Measurements from ENCODE around the gene SREK1.
A peak's percentile ranks its signal among the peaks of the same experiment; 100 is the strongest.
"Not testable (repeated sequence)": the region's sequence is repeated elsewhere in the genome, so short reads cannot be mapped to it uniquely, and the experiment has no call there.

The SREK1 gene

DNA sequence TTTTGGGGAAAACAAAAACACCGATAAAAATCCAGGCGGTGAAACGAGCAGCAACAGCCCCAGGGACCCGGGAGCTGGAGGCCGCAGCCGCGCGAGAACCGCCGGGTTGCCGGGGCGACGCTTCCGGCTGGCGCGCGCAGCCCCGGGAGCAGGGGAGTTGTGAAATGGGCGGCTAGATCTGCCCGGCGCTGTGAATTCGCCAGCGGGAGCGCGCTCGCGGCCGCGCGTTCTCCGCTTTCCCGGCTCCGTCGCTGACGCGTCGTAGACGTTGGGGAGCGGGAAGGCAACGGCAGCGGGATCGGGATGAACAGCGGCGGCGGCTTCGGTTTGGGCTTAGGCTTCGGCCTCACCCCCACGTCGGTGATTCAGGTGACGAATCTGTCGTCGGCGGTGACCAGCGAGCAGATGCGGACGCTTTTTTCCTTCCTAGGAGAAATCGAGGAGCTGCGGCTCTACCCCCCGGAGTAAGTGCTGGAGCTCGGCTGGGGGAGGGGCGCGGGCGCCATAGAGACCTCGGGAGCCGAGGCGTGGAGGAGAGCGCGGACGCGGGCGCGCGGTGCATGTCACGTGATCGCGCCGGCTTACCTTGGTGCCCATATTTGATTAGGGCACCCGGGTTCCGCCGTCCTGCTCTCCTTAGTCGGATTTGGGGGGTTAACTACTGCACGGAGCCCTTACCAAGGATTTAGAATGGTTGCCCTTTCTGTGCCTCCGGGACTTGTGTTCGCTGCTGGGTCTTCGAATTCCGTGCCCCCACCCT is at the start of gene SREK1:
Gene SREK1, plus strand, starts transcription at position 227 of the 760 bp plus-strand sequence. Its CDS starts 77 bp downstream, at position 304.
- H3K4me3 ChIP-seq (ENCODE audit: low read length) = peak within 1 kb of the TSS; percentile 84
- no peak for TF ChIP-seq ZNF274 (IDR thresholded peaks at IDR 0.05; ENCODE audit: low read depth, low read length)

DNA sequence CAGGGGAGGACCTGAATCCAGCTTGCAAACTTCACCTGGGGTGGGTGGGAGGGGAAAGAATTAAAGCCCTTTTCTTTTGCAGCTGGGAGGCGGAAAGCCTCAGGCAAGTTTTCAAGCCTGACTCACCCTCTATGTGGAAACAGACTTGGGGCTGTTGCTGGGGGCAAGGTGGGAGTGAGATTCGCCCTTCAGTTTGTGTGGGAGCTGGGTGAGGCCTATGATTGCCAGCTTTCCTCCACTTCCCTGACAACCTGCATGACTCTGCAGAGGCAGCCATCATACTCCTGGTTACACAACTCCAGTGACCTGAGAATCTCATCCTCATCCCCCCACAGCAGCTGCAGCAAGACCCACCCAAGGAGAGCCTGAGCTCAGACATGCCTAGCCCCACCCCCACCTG is 43.2 kb upstream of the SREK1 start:
- no peak for TF ChIP-seq ZNF274 (IDR thresholded peaks at IDR 0.05; ENCODE audit: low read depth, low read length)
- no peak overlapping the region for H3K4me3 ChIP-seq (ENCODE audit: low read length)

- no peak for TF ChIP-seq ZNF274 (IDR thresholded peaks at IDR 0.05; ENCODE audit: low read depth, low read length)
- no peak overlapping the region for H3K4me3 ChIP-seq (ENCODE audit: low read length)
These were observed 30.9 kb upstream of the SREK1 start for GRCh38 chr5:66113160-66113559.

DNA sequence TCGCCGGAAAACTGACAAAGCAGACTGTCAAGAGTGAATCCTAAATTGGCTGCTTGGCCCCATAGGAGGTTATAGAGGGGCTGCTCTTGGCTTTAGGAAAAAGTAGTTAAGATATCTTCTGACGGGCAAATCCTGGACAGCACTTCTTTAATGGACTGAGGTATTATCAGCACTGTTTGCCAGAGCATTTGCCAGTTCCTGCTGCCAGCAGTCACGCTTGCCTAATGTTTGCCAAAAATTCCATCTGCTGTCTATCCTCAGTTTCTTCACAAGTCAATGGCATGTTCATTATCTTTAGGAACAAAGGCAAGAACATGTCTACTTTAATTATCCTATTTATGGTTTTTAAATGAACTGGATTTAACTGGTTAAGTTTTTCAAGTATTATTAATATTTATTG is 25.8 kb upstream of the SREK1 start:
- H3K4me3 ChIP-seq (ENCODE audit: low read length) = no peak overlapping the region
- no peak for TF ChIP-seq ZNF274 (IDR thresholded peaks at IDR 0.05; ENCODE audit: low read depth, low read length)

DNA sequence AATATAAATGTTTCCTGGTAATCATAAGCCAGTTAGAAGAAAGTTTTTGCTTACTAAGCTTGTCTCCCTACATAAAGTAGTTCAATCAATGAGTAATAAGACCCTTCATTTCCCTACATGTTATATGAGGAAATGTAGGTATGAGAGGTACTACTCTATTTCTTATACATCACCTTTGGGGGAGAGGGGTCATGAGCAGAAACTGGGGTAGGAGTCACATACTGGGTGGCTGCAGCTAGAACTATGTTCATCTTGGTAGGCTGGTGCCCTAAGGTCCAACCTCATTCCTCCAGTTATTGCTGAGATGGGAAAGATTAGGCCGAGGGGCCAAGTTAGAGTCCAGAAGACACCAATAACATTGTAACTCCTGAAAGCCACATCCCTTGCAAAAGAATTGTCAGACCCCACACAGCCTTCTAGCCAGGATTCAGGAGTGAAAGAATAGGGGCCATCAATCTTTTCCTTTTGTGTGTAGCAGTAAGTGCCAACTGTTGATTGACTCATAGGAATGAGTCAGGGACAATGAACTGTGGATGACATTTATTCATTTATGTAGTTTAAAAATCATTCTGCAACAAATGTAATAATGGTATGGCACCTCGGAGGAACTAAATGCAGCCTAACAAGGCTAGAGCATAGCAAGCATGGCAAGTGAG is 21.6 kb upstream of the SREK1 start:
- no peak overlapping the region for H3K4me3 ChIP-seq (ENCODE audit: low read length)
- TF ChIP-seq ZNF274 (IDR thresholded peaks at IDR 0.05; ENCODE audit: low read depth, low read length) = no peak

DNA sequence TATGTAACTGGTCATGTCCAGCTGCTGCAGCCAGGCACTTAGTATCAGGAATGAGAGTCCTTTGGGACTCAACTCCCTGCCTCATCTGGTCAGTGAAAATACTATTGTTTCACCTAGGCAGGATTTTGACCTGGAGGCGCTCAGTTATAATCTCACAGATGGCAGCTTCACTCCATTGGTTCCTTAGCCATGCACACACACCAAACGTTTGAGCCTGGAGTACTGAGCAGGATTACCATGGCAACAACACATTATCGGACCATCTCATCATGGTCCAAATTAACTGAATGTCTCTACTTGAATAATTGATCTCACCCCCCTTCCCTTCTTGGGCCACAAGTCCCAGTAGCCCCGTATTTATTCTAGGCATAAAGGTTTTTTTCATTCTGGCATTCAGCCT is 15.0 kb upstream of the SREK1 start:
- H3K4me3 ChIP-seq (ENCODE audit: low read length) = no peak overlapping the region
- no peak for TF ChIP-seq ZNF274 (IDR thresholded peaks at IDR 0.05; ENCODE audit: low read depth, low read length)

GRCh38 chr5:66130493-66130892 is 13.6 kb upstream of the SREK1 start:
- H3K4me3 ChIP-seq (ENCODE audit: low read length) = no peak overlapping the region
- TF ChIP-seq ZNF274 (IDR thresholded peaks at IDR 0.05; ENCODE audit: low read depth, low read length) = no peak

- no peak overlapping the region for H3K4me3 ChIP-seq (ENCODE audit: low read length)
- no peak for TF ChIP-seq ZNF274 (IDR thresholded peaks at IDR 0.05; ENCODE audit: low read depth, low read length)
These were observed 9.7 kb upstream of the SREK1 start for GRCh38 chr5:66134407-66134861.

DNA sequence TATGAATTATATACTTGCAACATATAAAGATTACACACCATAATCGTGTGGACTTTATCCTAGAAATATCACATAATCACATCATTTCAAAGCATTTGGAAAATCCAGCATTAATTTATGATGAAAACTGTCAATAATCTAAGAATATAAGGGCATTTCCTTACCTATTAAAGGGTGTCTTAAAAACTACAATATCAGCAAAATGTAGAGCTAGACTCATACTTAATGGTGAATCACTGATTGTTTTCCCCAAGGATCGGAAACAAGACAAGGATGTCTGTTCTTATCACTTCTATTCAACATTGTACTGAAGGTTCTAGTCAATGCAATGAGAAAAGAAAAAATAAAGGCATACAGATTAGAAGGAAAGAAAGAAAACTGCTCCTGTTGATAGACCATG is 8.0 kb upstream of the SREK1 start:
- no peak for TF ChIP-seq ZNF274 (IDR thresholded peaks at IDR 0.05; ENCODE audit: low read depth, low read length)
- H3K4me3 ChIP-seq (ENCODE audit: low read length) = no peak overlapping the region

DNA sequence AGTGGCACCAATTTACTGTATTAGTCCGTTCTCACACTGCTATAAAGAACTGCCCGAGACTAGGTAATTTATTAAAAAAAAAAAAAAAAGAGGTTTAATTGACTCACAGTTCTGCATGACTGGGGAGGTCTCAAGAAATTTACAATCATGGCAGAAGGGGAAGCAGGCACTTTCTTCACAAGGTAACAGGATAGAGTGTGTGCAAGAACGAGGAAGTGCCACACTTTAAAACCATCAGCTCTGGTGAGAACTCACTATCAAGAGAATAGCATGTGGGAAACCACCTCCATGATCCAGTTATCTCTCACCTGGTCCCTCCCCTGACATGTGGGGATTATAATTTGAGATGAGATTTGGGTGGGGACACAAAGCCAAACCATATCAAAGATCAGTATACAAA is 7.2 kb upstream of the SREK1 start:
- H3K4me3 ChIP-seq (ENCODE audit: low read length) = not testable (repeated sequence)

- H3K4me3 ChIP-seq (ENCODE audit: low read length) = no peak overlapping the region
- TF ChIP-seq ZNF274 (IDR thresholded peaks at IDR 0.05; ENCODE audit: low read depth, low read length) = no peak
These were observed 5.3 kb upstream of the SREK1 start for GRCh38 chr5:66138637-66139317.

DNA sequence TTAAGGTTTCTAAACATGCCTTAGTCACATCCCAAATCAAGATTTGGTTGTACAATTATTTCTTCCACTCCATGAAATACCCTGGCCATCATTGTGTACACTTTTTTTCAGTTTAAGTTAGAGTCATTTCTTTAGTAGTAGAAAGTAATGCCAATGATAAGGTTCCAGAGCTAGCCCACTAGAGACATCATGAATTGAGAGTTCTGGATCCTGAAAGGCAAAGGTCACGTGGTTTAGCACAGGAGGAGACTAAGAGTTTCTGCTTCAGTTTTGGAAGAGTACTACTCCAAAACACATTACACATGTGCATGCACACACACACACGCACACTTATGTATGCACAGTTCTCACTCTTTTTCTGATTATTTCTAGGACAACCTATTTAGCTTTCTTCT is 4.8 kb upstream of the SREK1 start:
- H3K4me3 ChIP-seq (ENCODE audit: low read length) = no peak overlapping the region
- no peak for TF ChIP-seq ZNF274 (IDR thresholded peaks at IDR 0.05; ENCODE audit: low read depth, low read length)

GRCh38 chr5:66142417-66142816 is 1.7 kb upstream of the SREK1 start:
- no peak for TF ChIP-seq ZNF274 (IDR thresholded peaks at IDR 0.05; ENCODE audit: low read depth, low read length)
- no peak overlapping the region for H3K4me3 ChIP-seq (ENCODE audit: low read length)

DNA sequence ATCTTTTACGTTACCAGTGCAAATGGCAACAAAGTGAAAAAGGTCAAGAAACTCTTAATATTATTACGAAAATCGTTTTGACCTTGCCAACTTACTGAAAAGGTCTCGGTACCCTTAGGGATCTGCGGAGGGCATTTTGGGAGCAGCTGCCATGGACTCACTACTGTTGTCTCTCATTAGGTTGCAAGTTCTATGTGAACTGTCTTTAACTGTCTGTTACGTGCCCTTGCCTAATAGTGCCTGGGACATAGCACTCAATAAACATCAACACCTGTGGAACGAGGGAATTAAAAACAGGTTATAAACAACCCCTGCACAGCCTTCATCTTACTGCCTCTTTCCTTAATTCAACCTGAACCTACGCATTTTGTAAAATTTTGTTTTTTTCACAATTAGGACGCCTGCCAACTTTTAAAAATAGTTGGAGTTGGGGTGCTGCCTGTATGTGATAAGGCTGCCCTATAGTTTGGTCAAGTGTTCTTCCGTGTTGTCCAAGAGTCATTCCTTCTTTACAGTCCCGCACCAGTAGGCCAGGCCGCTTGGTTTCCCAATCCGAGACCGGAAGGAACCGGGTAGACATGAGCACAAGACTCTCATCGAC is 527 bp upstream of the SREK1 start:
- no peak for TF ChIP-seq ZNF274 (IDR thresholded peaks at IDR 0.05; ENCODE audit: low read depth, low read length)
- peak overlapping the region; percentile 84 for H3K4me3 ChIP-seq (ENCODE audit: low read length)
